Measurements from ENCODE around the gene APOBEC3B. TPM values are rescaled to one million over a fixed set of nuclear protein-coding genes. Genes with fewer than 3 reads are reported as not detected.
"Not testable (repeated sequence)": the region's sequence is repeated elsewhere in the genome, so short reads cannot be mapped to it uniquely, and the experiment has no call there.

APOBEC3B gene
- total RNA-seq, 1 experiment from 2014 or later: 3.2 TPM

DNA sequence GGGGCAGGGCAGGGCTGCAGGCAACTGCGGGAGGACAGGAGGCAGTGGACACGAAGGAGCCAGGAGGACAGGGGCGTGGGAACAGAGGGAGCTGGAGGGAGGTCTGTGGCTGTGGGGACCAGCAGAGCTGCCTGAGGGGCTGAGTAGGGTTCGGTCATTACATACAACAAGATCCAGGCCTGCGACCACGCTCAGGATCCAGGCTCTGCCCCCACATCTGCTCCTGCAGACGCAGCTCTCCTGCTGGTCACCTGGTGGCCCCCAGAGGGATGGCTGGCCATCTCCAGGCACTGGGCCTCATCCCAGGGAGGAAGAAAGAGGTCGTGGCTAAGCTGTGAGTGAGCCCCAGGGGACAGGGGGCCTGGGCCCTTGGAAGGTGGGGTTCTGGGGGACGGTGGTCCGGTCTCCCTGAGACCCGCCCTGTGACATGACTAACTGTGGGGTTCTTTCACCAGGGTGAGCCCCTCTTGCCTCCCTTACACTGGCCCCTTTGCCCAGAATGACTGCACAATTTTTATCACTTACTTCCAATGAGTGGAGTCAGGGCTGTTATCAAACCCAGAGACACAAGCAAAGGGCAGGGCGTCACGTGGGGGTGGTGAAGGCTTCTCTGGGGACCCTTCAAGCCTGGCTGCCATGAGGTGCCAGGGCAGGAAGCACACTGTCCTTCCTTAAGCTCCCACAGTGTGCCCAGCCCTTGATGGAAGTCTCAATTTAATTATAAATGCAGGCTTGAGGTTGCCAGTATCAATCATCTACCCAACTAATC lies 31.4 kb upstream of the APOBEC3B start:
- DNase-seq (ENCODE audit: low spot score): no peak

DNA sequence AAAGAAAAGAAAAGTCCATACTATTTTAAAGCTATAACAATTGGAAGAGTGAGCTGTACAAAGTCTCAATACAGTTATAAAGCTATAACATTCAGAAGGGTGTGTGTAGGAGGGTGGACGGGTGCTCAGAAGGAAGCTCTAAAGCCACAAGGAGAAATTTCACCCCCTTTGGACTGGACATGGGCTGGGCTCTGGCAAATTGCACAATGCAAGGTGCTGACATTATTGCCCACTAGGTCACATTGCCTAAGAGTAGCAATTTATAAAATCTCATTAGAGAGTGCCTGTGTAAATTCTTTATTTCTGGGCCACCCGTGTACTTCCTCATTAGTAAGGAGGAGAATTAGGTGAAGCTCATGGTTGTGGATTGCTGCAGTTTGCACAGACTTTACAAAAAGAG lies 30.4 kb upstream of the APOBEC3B start:
- DNase-seq (ENCODE audit: low spot score): no peak

DNA sequence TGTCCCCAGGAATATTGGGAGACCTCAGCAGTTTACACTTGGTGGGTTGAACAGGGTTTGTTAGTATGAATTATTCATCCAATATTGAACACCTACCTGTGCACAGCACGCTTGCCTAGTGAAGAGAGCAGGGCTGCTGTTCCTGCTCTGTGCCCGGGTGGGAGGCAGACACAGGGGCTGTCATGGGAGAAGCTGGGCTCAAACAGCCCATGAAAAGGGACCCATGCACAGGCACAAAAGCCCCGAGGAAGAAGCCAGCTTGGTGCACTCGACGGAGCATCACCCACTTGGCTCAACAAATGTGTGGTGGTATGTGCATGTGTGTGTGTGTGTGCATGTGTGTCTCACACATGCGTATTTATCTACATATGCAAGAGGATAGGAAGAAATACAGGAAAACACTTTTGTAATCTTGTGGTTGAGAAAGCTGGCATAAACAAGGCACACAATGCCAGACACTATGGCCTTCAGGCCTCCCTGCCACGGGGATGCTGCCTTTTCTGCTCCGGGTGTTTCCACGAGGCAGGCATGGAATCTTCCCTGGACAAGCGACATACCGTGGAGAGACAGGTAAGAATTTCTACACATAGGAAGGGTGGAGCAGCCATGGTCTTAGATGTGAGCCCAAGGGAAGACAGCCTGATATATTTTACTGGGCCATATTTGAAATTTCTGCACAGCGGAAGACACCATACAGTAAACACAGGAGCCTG lies 29.7 kb upstream of the APOBEC3B start:
- DNase-seq (ENCODE audit: low spot score): no peak

DNA sequence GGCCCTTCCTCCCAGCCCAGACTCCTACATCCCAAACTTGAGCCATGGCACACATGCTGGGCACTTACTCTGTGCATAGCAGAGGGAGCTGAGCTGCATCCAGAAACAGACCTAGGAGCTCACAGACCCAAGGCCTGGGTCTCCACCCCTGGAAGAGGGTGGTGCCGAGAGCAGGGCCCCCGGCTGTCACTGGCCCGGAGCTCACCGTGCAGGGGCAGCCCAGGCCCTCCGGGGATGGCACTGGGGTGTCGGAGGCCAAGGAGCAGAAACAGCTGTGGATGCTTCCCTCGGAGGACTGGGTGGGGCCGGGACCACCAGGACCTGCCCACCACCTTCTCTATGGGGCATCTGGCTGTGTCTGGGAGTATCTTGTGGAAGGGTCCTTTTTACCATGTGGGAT lies 29.1 kb upstream of the APOBEC3B start:
- no peak for DNase-seq (ENCODE audit: low spot score)

DNA sequence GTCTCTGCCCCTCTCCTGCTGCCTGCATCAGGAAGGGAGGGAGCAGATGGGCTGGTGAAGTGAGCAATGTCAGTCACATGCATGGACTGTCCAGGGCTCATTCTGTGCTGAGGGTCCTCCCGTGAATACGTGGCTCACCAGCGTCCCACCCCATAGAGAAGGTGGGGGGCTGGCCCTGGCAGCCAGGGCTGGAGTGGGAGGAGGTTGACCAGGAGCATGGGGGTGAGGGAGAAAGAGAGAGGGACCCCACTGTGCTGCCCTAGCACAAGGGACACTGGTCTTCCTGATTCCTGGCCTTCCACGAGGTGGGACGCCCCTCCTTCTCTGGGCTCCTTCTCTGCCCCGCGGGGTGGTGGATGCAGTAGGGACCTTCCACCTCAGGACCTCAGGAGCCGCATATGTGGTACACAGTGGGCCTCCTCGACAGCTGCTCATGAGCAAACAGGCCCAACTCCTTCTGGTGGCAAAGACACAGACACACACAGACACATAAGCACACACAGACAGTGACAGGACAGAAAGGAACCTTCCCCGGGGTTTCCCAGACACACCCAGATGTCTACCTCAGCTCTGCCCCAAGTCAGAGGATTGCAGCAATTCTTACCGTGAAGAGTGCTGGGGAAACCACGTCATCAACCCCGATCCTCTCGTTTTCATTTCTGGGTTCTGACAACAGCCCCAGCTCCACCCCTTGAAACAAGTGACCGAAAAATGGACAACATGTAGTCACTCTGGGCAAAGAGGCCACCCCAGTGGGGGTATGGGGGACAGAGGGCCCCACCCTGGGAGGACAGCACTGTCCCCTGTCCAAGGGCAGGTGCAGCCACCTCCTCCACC lies 28.4 kb upstream of the APOBEC3B start:
- DNase-seq (ENCODE audit: low spot score): no peak

DNA sequence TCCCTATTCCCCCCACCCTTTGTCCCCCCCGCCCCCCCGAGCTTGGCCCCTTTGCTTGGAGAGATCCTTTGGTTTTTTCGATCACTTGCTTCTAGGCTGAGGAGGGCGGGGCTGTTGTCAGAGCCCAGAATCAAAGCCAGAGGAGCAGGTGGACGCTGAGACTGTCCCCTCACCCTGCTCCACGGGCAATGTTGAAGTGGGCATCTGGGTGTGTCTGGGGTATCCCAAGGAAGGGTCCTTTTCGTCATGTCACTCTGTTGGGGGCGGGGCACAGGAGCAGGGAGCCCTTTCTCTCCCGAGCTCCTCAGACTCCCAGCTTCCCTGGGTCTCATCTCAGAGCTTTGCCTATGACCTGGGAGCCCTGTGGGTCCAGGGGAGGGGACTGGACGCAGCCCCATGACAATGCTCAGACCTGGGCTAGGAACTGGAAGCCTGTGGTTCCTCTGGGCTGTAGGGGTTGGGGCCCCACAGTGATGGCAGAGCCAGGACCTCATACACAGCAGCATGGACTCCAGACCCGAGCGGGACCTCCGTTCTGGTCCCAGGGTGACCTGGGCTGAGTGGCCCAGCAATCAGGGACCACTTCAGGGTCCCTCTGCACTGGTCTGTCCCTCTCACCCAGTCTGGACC lies 27.6 kb upstream of the APOBEC3B start:
- no peak for DNase-seq (ENCODE audit: low spot score)

DNA sequence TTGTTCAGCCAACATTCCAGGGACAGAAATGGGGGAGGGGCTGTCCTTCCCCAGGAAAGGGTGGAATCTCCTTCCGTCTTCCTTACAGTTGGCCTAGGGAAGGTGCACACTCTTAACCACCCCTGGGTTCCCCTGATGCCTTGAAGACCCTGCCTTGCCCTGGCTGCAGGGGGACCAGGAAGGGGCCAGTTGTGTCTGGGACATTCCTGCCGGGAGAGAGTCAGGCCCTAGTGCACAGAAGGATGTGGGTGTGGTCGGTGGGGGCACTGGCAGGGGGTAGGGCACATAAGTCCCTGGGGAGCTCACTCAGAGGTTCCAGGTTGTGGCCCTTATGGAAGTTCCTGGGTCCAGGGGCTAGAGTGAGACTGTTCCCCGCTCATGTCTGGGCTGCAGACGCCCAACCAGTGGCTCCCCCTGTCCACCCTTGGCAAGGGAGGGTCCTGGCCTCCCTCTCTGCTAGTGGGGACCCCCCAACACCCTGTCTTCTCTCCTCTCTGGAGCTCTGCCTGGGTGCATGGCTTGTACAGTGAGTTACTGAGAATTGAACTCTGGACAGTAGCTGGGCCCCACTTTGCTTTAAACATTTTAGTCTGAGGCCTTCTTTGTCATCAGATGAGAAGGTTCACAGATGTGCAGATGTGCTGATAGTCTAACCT lies 26.8 kb upstream of the APOBEC3B start:
- no peak for DNase-seq (ENCODE audit: low spot score)

DNA sequence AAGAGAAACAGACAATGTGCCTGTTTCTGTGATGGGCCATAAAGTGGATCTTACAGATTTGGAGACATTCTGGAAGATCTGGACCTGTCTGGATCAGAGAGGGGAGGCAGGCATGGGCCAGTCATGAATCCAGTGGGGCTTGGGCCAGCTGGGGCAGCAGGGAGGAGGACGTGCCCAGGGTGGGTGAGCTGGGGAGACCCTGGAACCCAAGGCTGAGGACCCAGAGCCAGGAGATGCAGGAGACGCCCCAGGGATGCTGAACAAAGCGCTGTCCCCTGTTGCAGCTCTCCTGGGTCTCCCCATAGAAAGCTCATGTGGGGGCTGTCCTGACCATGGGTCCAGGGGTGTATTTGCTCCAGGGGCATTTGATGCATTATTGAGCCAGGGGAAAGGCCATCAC lies 26.2 kb upstream of the APOBEC3B start:
- DNase-seq (ENCODE audit: low spot score): no peak

DNA sequence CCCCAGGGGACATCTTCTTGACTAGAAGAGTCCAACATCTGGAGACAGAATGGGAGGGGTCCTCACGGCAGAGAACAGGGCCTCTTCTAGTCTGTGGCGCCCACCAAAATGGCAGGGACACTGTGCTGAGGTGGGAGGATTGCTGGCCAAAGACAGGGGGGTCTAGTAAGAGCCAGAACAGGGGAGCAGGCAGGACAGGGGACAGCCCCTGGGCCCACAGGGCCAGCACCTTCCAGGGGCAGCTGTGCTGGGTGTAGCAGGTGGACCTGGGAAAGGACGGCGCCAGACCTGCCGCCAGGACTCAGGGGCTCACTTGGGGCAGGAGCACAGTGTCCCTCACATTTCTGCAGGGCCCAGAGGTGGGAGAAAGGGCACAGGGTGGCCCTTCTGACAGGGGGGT lies 25.6 kb upstream of the APOBEC3B start:
- DNase-seq (ENCODE audit: low spot score): no peak

DNA sequence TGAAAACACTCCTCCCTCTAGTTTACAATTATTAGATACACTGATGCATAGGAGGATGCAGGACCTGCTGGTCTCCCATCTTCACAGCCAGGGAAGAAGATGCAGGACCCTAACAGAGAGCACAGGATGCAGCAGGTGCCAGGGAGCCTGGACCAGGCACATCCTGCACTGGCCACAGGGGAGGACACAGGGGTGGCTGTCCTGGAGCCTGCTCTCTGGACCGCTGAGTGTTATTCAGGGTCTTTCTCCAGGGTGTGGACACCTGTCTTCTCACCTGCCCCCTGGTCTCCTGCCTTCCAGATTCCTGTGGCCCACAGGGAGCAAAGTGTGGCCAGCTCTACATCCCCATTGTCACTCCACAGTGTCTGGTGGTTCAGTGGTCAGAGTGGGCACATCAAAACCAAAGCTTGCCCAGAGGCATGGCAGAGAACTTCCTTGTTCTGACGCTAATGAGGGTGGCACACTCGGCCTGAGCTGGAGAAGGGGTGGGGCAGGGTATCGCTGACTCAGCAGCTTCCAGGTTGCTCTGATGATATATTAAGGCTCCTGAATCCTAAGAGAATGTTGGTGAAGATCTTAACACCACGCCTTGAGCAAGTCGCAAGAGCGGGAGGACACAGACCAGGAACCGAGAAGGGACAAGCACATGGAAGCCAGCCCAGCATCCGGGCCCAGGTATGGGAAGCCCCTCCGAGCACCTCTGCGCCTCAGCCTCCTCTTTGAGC lies 24.9 kb upstream of the APOBEC3B start, which contains the start of gene APOBEC3A:
Gene APOBEC3A (plus strand): TSS at position 564 of the 725 bp plus-strand sequence. CDS start 83 bp downstream, at position 647.
- peak; percentile 25 for DNase-seq (ENCODE audit: low spot score)

DNA sequence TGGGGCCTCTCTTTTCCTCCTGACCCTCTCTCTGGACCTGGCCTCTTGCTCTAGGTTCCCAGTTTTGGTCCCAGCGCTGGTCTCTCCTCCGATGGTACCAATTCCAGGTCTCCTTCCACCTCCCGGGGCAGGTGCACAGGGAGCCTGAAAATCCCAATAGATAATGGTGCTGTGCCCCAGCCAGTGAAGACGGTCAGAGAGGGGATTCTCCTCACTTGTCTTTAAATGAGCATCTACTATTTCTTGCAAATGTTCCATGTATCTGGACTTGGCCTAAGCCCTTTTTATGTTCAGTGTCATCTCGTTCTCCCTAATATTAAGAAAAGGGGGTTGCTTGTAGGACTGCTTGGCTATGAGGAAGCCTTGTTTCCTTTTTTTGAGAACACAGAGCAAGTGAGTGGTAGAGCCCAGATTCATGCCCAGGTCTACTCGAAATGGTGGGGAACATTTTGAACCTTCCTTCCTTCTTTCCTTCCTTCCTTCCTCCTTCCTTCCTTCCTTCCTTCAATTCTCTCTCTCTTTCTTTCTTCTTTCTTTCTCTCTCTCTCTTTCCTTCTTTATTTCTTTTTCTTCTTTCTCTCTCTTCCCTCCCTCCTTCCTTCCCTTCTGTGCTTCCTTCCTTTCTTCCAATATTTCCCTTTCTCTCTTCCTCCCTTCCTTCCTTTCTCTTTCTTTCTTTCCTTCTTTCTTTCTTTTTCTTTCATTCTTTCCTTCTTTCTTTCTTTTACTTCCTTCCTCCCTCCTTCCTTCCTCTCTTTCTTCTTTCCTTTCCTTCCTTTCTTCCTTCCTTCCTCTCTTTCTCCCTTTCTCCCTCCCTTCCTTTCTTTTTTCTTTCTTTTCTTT lies 24.1 kb upstream of the APOBEC3B start:
- DNase-seq (ENCODE audit: low spot score): no peak

DNA sequence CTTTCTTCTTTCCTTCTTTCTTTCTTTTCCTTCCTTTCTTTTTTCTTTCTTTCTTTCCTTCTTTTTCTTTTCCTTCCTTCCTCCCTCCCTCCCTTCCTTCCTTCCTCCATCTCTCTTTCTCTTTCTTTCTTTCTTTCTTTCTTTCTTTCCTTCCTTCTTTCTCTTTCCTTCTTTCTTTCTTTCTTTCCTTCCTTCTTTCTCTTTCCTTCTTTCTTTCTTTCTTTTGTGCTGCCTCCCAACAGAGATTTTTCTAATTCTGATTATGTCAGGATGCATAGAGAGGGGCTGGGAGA lies 23.6 kb upstream of the APOBEC3B start:
- not testable (repeated sequence) for DNase-seq (ENCODE audit: low spot score)

DNA sequence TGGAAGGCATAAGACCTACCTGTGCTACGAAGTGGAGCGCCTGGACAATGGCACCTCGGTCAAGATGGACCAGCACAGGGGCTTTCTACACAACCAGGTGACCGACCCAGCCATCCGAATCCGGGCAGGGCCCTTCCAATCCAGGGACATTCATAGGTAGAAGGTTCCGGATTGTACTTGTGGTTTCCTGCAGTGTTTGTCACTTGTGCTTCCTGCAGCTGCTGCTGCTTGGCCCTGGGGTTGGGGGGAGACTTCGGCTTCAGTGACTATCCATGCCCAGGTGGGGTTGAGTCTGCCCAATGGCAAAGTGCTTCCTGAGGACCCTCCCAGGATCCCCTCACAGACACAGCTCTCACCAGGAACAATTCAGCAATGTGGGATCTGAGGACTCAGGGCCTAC lies 22.6 kb upstream of the APOBEC3B start:
- DNase-seq (ENCODE audit: low spot score): no peak

DNA sequence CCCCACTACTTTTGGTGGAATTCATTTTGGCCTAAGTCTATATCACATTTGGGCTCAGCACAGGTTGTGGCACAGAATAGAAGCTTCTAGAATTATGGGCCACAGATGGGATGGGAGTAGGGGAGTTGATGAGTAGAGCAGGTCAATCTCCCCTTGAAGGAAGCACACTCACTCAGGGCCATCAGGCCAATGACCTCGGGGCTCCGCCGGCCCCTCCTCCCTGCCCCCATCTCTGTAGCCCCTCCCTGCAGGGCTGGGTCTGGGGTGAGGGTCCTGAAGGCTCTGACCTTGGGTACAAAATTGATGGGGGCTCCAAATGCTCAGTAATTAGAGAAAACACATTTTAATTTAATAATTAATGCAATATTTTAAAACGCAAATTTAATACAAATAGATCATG lies 21.5 kb upstream of the APOBEC3B start:
- DNase-seq (ENCODE audit: low spot score): not testable (repeated sequence)

DNA sequence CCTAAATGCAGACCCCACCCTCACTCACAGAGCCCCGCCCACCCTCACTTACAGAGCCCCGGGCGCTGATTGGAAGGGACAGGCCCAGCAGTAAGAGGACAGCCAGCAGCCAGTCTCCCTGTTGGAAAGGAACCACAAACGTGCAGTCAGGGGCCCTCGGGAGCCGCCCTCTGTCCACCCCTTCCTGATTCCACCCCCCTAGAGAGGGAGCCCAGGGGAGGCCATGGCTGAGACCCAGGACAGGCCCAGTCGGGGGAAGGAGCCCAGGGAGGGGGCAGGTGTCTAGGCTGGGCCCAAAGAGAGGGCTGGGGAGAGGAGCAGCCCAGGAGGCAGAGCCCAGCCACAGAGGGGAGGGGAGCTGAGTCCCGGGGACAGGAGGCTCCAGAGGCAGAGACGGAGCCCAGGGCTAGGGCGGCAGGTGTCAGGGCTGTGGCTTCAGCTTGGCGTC lies 18.8 kb upstream of the APOBEC3B start:
- DNase-seq (ENCODE audit: low spot score): not testable (repeated sequence)

DNA sequence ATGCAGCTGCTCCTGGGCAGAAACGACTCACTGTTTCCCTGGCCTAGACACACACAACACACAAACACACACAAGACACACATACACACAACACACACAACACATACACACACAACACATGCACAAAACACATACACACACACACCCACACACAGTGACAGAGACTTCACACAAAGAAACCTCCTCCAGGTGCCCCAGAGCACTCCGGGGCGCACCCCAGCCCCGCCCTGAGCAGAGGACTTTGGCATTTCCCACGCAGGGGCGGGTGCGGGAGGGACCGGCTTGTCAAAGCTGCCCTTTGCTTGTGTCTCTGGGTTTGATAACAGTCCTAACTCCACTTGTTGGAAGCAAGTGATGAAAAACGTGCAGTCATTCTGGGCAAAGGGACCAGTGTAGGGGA lies 18.3 kb upstream of the APOBEC3B start:
- DNase-seq (ENCODE audit: low spot score): peak; percentile 59

DNA sequence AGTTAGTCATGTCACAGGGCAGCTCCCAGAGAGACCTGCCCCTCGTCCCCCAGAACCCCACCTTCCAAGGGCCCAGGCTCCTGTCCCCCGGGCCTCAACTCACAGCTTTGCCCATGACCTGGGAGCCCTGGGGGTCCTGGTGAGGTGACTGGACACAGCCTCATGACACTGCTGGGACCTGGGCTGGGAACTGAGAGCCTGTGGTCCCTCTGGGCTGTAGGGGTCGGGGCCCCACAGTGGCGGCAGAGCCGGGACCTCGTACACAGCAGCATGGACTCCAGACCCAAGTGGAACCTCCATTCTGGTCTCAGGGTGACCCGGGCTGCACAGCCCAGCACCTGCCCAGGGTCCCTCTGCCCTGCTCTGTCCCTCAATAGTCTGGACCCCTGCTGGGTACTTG lies 17.8 kb upstream of the APOBEC3B start:
- DNase-seq (ENCODE audit: low spot score): no peak

DNA sequence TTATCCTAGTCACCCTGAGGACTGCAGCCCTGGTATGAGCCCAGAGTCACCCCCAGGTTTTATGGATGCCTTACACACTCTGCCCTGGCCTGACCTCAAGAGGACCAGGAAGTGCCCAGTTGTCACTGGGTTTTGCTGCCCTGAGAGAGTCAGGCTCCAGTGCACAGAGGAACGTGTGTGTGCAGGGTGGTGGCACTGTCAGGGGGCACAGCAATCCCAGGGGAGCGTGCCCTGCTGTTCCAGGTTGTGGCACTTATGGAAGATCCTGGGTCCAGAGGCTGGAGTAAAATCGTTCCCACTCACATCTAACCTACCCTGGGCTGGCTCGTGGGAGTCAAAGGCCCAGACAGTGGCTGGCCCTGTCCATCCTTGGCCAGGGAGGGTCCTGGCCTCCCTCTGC lies 17.2 kb upstream of the APOBEC3B start:
- no peak for DNase-seq (ENCODE audit: low spot score)

DNA sequence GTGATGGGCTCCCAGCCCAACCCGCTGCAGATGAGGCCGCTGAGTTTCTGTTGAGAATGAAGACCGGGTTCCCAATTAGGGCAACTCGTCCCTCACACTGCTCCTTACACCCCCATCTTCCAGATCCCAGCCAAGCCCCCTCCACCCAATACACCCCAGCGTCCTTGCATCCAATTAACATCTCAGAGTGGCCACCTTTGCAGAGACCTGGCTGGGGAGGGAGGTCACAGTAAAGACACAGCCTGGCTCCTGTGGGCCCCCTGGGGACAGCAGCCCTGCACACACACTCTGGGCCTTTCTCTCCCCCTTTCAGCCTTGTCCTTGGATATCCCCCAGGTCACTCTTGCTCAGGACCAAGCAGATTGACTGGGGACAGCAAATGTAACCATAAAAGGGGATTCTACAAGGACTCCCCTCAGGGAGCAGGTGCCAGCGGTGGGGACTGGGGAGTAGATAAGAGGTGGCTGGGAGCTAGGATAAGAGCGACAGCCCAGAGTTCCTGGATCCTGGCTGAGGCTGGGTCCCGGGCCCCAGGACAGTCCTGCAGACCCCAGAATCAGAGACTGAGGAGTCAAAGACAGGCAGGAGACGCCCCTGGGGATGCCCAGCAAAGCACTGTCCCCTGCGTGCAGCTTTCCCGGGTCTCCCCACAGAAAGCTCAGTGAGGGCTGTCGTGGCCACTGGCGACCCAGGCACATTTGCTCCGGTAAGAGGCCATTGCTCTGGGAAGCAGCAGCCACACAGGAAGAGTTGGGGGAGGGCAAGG lies 16.4 kb upstream of the APOBEC3B start:
- no peak for DNase-seq (ENCODE audit: low spot score)

Data from HT-29 (cell line).